Stimulated activated CD4-positive, alpha-beta T cell treated with anti-CD3 and anti-CD28 coated beads, Interleukin-4, amount 100 ng/mL, for 4 hours (primary cell): ENCODE results near the gene SAMD13.
A peak's percentile ranks its signal among the peaks of the same experiment; 100 is the strongest.
"Not testable (repeated sequence)": the region's sequence is repeated elsewhere in the genome, so short reads cannot be mapped to it uniquely, and the experiment has no call there.

Experiments
- DNase-seq, 2 experiments: peaks; one replicate each; pipeline ENCODE4 v3.0.0-alpha.2; 2020

Gene SAMD13

GRCh38 chr1:84286071-84286470, 15.4 kb upstream of the SAMD13 start:
- no peak for DNase-seq

- DNase-seq, result not testable (repeated sequence)
These were observed 14.1 kb upstream of the SAMD13 start for GRCh38 chr1:84287389-84287788.

GRCh38 chr1:84289169-84289785, 12.2 kb upstream of the SAMD13 start:
- DNase-seq, result no peak

- DNase-seq, result no peak
These were observed 9.4 kb upstream of the SAMD13 start for GRCh38 chr1:84291882-84292655.

GRCh38 chr1:84293766-84294165, 7.7 kb upstream of the SAMD13 start:
- no peak for DNase-seq

- DNase-seq, result no peak
These were observed 6.8 kb upstream of the SAMD13 start for GRCh38 chr1:84294751-84295150.

- no peak for DNase-seq
These were observed 3.8 kb upstream of the SAMD13 start for GRCh38 chr1:84297546-84298244.

GRCh38 chr1:84298328-84298683, 3.2 kb upstream of the SAMD13 start:
- DNase-seq, result peak; percentile 38 to 51

GRCh38 chr1:84298684-84299535, 2.6 kb upstream of the SAMD13 start:
- DNase-seq, result no peak

GRCh38 chr1:84299536-84300170, 1.9 kb upstream of the SAMD13 start:
- no peak for DNase-seq

- no peak for DNase-seq
These were observed 1.0 kb upstream of the SAMD13 start for GRCh38 chr1:84300501-84300900.

GRCh38 chr1:84301785-84302385, 377 bp downstream of the SAMD13 start:
- no peak for DNase-seq

GRCh38 chr1:84303314-84303830, 1.9 kb downstream of the SAMD13 start:
- DNase-seq, result no peak

- DNase-seq, result no peak
These were observed 5.9 kb downstream of the SAMD13 start for GRCh38 chr1:84307398-84307797.

GRCh38 chr1:84311296-84311695, 9.8 kb downstream of the SAMD13 start:
- no peak for DNase-seq

GRCh38 chr1:84319662-84320061, 18.2 kb downstream of the SAMD13 start:
- DNase-seq, result no peak

- DNase-seq, result no peak
These were observed 26.3 kb downstream of the SAMD13 start for GRCh38 chr1:84327830-84328229.

GRCh38 chr1:84330125-84330984, 28.8 kb downstream of the SAMD13 start:
- no peak for DNase-seq

- DNase-seq, result no peak
These were observed 38.0 kb downstream of the SAMD13 start for GRCh38 chr1:84339503-84339902.

- no peak for DNase-seq
These were observed 42.8 kb downstream of the SAMD13 start for GRCh38 chr1:84344286-84344685.

- DNase-seq, result no peak
These were observed 43.7 kb downstream of the SAMD13 start for GRCh38 chr1:84345220-84345619.
